Activated CD8-positive, alpha-beta memory T cell treated with anti-CD3 and anti-CD28 coated beads for 4 hours (primary cell): ENCODE results near the gene MEOX2.

Experiments used
- DNase-seq, 2 donors: peaks; one replicate each; pipeline ENCODE4 v3.0.0-alpha.2; 2020; ENCODE audit warnings: low read depth in 2 of 2

MEOX2 gene

DNA sequence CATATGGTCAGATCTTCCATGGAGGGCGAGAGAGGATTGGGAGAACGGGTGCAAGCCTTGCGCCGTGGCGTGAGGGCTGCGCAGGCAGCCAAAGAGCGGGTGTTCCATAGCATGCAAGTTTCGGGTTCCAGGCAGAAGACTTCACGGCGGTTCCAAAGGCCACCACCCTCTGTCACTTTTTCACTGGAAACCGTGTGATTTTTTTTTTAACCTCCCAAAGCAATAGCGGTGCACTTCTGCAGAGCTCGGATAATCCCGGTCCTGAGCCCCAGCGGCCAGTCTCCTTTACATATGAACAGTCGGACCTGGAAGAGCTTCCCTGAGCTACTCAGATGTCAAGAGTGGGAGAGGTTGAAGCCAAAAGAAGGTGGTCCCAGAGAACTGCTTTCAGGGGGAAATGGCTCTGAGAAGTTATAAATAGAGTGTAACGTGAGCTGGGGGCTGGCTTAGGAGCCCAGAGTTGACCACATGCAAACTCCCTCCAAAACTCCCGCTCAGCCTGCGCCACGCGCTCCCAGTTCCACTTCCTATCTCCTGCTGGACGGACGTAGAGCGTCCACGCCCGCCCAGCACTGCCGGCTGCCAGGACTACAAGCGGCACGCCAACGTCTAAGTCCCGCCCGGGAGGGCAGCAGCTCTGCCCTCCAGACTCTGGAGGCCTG is at the start of gene MEOX2:
TSS of gene MEOX2 (minus strand) at position 389 of the 662 bp plus-strand sequence. CDS start at position 108, 281 bp downstream.
- no peak for DNase-seq

DNA sequence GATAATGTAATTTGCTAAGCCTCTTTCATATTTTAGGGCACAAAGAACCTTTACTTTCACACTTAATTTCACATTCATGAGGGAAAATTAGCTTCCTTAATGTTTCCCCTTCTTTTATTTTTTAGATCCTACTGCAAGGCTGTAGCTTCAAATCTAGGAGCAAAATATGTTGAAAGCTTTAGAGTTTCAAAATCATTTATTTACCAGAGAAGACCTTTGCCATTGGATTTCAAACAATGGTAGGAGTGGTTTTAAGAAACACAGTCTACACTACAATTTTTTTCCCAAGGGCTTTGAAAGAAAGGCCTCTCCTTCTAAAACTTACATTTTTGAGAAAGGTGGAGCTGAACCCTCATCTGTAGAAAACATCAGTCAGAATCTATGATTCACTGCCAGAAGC is 43.3 kb upstream of the MEOX2 start:
- no peak for DNase-seq

DNA sequence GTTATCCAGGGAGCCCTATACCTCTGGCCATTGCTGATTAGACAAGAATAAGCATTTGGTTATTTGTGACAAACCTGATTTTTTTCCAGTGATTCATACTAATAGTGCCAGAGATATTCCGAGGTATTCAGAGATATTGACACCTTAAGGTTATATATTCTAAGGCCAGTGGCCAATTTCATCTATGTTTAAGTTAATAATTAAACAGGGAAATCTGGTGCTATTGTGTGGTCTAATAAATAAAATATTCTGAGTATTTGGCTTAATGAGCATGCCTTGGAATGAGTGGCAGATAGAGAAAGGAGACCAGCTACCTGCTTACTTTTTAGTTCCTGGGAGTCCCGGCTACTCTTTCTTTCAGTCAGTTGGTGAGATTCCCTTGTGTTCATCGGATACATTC is 38.6 kb upstream of the MEOX2 start:
- no peak for DNase-seq

DNA sequence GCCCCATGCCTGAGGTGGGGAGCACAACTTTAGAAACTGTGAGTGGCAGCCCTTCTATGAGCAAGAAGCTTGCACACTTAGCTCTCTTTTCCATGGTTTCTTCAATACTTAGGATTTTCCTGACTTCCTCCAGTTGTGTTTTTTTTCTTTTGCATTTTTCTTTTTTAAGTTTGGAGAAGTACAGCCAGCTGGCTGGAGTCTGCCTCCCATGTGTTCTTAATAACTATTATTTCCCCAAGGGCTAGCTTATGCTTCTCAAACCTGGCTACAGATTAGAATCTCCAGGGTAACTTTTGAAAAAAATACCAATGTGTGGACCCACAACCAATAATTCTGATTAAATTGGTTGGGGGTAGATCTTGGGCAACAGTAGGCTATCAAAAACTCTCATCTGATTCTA is 37.4 kb upstream of the MEOX2 start:
- no peak for DNase-seq

DNA sequence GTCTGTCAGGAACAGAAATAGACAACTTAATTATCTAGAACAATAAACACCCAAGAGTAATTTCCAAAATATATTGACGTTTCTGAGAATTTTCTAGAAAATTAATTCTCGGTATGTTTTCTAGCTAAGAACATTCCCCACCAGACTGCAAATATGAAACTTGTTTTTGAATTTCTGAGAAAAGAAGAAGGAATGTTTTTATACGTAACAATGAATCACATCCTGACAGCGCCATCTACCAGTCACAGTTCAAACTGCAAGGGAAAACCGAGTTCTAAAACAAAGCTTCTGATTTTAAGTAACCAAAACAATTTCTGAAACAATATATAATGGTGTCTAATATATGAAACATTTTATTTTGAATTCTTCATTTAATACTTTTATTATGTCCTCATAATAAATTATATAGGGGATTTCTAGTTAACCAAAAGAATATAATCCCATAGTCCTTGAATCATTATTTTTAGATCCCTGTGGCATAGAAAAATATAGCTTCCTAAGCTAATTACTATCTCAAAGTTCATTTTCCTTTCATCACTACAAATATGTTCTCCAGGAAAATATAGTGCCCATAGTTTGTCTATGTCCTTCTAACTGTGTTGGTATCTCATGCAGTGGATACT is 34.5 kb upstream of the MEOX2 start:
- no peak for DNase-seq

DNA sequence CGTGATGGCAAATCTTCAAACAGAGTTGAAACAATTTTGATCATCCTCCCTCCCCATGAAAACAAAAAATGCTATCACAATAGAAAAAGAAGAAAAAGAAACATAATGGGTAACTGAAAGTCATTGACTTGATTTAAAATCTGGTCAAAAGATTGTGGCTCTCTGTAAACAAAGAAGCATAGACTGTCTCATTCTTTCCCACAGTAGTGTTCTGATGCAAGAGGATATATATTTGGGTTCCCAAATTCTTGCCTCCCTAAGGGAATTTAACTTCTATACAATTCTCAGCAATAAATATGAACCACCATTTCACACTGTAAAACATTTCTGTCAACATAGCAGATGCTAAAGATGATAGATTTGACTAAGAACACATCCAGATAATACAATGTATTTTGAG is 32.8 kb upstream of the MEOX2 start:
- no peak for DNase-seq

DNA sequence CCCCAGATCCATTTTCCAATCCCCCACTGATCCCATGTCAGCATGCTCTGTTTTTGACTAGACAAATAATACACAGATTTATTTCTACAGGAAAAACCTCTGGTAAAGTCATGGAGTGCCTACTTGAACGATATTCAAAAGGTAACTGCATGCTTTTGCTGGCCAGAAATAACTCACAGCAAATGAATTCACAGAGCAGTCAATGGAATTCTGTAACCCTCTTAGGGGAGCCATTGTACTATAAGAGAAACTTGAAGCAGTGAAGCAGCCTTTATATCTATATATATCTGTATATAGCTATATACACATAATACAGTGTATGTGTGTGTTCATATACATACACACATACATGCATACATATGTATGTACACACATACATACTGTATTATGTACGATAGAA is 29.0 kb upstream of the MEOX2 start:
- DNase-seq, result no peak

DNA sequence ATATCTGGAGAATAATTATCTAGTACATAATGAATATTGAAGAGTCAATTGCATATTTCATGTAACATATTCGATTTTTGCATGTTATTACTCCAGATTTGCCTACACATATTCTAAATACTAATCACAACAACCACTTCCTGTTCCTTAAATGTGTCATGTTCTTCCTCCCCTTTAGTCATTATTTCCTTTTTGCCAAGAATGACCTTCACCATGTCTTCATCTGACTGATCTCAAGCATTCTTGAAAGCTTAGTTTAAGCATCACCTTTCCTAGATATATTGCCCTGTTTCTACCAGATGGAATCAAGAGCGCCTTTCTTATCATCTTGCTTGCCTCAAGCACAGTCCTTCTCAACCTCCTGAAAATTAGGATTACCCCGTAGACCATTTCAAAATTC is 23.5 kb upstream of the MEOX2 start:
- DNase-seq, result no peak

DNA sequence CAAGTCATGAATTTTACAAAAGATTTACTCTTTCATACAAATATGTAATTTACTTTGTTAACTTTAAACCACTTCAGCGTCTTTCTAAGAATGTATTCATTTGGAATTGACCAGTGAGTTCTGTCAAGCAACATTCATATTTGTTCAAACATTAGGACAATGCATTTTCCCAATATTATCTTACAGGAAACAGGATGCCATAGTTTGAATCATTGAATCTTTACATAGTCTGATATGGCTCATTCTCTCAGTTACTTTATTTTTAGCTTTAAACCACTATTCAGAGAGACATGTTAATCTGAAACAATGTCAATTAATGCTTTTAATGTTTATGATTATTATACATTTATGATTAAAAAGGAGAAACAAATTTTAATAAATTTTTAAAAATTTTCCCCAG is 21.1 kb upstream of the MEOX2 start:
- no peak for DNase-seq

DNA sequence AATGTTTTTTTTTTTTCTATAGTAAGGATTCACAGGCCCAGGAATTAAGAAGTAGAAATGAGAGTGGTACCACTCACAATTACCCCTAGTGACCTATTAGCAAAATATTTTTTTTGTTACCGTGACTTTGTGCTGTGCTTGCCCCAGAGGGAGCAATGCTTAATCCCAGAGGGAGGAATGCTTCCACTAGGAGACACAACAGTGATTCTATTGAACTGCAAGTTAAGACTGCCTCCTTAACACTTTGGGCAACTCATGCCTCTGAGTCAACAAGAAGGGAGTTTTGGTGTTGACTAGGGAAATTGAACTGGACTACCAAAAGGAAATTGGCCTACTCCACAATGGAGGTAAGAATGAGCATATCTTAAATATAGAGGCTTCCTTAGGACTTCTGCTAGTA is 17.2 kb upstream of the MEOX2 start:
- no peak for DNase-seq

DNA sequence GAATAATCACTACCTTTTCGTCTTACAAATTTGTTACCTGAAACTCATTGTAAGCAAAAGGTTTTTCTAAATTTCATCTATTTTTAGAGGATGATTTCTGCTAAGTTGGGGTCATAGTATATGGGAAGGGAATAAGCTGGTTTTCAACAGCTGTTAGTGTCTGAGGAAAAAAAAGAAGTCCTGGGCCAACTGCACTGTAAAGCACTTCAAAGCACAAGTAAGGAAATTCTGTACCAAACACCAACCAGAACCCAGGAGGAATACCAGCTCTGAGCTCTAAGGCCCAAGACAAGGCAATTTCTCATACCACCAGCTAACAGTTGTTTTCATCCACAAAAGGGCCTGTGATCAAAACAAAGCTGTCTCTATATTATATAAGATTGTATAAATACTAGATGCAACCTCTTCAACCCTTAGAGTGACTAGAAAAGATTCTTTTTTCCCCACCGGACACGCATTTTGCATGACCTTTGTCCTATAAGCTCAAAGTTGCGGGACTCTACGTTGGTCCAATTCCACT is 6.1 kb upstream of the MEOX2 start:
- no peak for DNase-seq

DNA sequence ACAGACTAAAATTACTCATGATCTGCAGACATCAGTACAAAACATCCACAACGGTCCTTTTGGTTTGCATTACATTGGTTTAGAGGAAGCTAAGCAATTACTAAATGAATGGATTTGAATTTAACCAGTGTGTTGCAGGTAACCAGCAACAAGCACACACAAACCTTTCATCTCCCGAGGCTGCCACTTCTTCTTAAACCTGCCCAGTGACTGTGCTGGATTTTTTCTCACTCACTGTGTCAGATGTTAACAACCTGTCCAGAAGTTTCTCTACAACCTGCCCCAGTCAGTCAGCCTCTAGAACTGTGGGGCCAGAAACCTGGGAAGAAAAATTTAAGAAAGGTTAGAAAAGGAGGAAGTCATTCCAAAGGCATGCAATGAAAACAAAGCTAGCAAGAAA is 2.4 kb upstream of the MEOX2 start:
- no peak for DNase-seq

DNA sequence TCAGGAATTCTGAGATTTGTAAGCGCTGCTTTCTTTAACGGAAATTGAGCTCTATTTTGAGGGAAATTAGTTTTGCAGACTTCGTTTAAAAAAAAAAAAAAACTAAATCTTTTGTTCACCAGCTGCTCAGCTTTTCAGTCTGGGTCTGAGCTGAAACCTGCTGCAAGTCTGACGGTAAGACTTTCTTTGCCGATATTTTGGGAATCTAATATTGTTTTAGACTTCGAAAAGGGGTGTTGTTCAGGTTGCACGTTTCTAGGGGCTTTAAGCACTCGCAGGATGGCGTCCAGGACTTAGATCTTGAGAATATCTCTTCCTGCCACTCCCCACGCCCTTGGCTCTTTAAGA is 1.8 kb upstream of the MEOX2 start:
- DNase-seq, result no peak

DNA sequence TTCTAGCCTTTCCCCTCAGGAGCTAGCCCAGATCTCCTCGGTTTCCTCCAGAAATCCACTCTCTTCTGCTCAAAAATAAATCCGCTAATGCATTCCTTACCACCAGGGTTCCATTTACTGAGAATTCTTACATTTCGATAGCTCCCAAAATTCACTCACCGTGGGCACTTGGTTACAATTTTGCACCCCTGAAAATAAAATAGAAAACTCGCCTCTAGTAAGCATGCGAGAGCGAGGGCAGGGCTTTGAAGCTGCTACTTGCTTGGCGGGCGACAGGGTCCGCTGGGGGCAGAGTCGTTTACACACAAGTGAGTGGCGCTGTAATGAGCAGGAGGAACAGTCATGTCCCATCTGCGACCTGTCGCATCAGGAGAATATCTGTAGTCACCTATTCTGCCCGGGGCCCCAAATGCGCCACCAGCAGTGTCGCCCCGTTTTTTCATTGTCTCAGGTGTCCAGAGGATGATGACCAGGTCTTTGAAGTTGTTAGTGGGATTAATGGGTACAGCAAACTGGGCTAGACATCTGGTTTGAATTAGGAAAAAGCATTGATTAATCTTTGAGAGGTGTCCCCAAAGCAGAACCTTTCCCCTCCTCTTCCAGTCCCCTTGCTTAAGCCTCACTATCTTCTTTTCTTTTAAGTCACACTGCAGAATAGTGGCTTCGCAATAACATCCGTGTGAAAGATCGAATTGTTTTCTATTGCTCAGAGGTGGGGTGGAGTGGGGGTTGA is 1.2 kb upstream of the MEOX2 start:
- DNase-seq, result no peak

DNA sequence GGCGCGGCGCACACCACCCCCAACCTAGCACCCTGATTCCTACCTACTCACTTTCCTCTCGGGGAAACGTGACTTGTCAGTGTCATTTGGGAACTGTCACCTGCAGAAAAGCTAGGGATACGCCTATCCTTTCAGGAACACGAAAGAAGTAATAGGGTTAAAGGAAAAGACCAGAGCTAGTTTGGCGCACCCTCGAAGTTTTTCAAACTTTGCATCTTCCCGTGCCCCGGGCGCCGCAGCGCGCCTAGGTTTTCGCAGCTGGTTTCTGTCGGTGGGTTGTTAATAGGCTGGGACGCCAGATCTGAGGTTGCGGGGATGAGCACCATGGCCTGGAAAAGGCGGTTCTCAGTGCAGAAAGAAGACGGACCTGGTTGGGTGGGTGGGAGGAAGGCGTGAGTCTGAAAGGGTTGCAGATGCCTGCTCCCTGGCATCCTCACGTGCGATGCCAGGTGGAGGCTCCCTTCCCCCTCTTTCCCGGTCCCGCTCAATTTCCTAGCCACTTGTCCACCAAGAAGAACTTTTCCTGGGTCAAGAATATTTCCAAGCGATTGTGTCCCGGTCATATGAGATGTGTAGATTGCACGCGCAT is 568 bp upstream of the MEOX2 start:
- no peak for DNase-seq

DNA sequence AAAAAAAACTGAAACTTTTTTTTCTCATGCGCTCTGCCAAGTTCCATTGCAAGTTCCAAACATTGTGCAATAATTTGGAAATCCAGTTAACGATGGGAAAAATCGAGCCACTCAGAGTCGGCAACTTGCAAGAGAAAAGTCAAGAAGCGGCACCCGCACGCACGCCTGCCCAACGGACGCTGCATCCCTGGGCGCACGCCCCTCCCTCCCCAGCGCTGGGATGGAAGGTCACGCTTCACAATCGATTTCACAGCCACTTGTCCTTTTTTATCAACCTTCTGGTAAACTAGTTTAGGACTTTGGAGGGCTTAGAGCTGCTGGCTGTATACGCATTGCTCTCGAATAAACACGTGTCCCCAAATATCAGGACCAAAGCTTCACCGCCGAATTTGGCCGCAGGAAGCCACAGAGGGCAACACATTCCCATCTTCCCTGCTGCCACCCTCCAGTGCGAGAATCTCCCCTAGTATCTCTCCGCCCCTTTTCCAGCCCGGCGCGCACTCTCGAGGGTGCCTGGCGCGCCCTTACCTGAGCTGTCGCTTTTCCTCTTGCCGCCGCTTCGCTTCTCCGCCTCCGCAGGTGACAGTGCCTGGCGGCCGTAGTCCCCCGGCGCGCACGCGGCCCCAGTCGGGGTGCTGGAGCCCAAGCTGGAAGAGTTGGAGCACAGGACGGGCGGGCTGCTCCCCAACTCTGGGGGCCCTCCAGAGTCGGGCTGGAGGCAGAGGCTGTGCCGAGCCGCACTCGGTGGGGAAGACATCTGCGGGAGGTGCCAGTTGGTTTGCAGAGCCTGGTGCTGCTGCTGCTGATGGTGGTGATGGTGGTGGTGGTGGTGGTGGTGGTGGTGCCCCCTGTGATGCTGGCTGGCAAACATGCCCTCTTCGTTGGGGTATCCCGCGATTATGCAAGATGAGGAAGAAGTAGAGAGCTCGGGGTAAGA is 857 bp downstream of the MEOX2 start:
- DNase-seq, result no peak

DNA sequence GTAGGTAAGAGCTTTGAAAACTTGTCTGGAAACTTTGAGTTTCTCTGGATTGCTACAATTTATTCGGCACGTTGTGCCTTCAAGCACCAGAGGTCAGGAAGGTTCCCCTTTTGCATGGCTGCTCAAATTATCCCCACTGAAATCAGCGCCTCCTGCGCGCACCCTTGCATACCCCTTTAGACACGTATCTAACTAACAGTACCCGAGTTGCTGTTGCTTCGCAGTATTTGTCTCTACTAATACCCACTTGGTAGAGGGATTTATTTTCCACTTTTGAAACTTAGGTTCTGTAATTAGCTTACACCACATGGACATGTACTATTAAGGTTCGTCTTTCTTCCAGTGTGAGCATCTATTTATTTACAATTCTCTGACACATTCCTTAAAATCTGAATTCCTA is 1.6 kb downstream of the MEOX2 start:
- no peak for DNase-seq

DNA sequence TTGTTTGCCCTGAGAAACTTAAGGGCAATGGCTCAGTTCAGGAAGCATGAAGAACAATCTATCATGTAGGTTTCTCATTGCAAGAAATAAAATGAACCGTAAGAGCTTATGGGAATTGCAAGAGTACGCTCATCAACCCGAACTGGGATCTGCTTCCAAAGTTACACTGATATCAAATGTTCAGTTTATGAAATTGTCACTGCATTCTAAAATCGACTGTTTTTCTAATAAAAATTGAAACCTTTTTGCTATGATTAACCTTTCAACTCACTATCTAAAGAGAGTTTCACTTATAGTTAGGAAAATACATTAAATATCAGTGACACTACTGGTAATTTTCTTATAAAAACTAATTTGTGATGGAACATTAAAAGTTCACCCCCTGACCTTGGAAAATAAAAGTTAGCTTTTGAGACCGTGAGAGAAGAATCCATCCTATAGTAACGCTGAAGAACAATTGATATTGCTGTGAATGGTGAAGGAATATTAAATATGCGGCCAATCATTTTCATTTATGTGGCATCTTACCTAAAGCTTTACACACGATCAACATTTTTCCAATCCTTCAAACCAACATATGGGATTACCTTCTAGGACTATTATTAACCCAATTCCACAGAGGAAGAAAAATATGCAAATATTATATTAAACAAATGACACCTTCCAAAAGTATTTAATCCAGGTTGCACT is 2.2 kb downstream of the MEOX2 start:
- DNase-seq, result no peak

DNA sequence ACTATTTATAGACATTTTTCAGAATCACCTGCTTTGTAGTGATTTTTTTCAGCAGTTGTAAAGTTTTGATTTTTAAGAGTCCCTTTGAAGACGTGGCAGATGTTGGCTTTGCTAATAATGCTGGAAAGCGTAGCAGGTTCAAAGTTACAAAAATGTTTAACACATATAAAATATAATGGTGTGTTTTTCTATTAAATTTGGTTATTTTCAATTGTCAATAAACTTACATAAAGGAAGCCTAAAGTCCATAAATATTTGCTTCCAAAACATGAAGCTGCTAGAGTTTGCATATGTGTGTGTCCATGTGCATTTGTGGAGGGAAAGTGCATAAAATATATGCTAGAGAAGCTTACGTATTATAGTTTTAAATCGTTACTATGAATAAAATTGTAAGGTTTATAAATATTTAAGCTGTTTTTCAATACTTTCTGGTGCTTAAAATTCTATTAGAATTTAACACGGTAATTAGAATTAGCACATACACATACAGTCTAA is 3.7 kb downstream of the MEOX2 start:
- no peak for DNase-seq

DNA sequence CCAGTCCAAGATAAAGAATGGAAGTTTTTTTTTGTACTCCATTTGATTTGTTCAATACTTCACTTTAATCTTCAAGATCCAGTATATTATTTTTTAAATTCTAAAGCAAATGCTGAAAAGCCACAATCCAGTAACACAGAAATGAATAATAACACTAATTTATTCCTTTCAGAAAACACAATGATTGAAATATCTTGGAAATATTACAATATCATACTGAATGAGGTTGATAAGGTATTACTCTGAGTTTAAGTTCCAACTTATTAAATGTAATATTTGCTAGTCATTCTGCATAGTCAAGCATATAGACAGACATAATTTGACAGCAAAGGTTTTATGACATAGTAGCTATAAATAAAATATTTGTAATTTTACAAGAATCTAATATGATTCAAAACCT is 4.4 kb downstream of the MEOX2 start:
- no peak for DNase-seq

DNA sequence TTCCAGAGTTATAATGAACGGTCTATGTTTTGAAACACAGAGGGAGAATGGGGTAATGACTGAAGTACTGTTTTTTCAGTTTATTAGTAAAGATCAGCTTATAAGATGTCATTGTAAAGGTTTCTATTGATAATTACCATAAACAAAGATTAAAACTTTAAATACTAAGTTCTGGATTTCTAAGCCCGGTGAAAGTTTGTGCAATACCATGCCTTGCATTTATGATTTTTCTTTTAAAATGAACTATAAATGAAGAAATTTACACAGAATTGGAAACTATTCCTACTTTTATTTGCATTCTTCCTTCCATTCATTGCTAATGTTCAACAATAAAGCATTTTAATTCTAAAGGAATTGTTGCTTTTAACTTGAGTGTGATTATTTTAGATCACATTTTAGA is 4.9 kb downstream of the MEOX2 start:
- DNase-seq, result no peak
